HL-60 (cell line): ENCODE measurements around the gene THAP5.

Source experiments
- CTCF ChIP-seq: IDR thresholded peaks from one replicate; pipeline ENCODE4 v1.5.1; 2011; ENCODE audit warnings: low read length, control low read depth, inconsistent platforms; ENCODE audit not compliant: insufficient read depth
- GABPA ChIP-seq: IDR thresholded peaks from 2 replicates; pipeline ENCODE4 v1.6.1; 2012; ENCODE audit warnings: low read depth
- REST ChIP-seq: IDR thresholded peaks from 2 replicates; pipeline ENCODE4 v1.6.1; 2012; ENCODE audit warnings: low read depth; ENCODE audit not compliant: insufficient replicate concordance

DNA sequence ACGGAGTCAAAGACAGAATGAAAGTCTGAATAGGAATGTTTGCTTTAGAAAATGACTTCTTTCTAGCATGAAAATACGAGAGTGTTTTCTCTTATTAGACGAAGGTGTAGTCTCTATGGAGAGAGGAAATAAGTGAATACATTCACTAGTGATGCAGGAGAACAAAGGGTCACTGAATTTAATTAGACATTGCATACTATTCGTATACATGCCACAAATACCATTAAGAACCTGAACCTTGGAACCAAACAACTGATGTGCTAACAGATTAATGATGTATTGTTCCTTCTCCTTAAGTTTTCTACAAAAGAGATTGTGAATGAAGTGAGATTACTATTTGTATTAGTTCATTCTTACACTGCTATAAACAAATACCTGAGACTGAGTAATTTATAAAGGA lies 10.3 kb downstream of the THAP5 start:
- TF ChIP-seq CTCF: no peak
- no peak for TF ChIP-seq GABPA
- no peak for TF ChIP-seq REST
